K562 treated with DMSO at 1 percent for 24 hours (cell line): ENCODE results near the gene MGP. TPM values are rescaled to one million over a fixed set of nuclear protein-coding genes. Genes with fewer than 3 reads are reported as not detected.

Experiments
- total RNA-seq: library from RNA; unstranded; fragments of 300-600 nt; gene quantifications from 2 replicates; pipeline ENCODE4 v1.2.3, GENCODE V29; 2022; ENCODE audit warnings: low read depth; ENCODE audit not compliant: insufficient read depth

MGP gene
- not detected in 2 replicates for total RNA-seq

GRCh38 chr12:14885718-14886221 is at the start of gene MGP:
Gene MGP, minus strand, starts transcription at chr12:14885854. Its CDS starts 63 bp downstream, at chr12:14885791.

GRCh38 chr12:14843425-14843887 is 42.2 kb downstream of the MGP start, which contains the start of gene ART4:
Gene ART4, minus strand, starts transcription at chr12:14843526. Its CDS starts 413 bp downstream, at chr12:14843113.

Other genes starting within 250 kb of the MGP start
- gene GUCY2C, start 189.3 kb downstream of the MGP start, total RNA-seq: not detected in 2 replicates
- 27.4 and 28.5 TPM in 2 replicates for gene WBP11, start 82.4 kb downstream of the MGP start, total RNA-seq
- gene C12orf60, start 82.2 kb downstream of the MGP start, total RNA-seq: 0.66 and 1.0 TPM in 2 replicates
- gene SMCO3, start 71.7 kb downstream of the MGP start, total RNA-seq: not detected in 2 replicates
- not detected in 2 replicates for gene ART4, start 42.3 kb downstream of the MGP start, total RNA-seq
- not detected in 2 replicates for gene ERP27, start 52.7 kb upstream of the MGP start, total RNA-seq
- gene ARHGDIB, start 75.7 kb upstream of the MGP start, total RNA-seq: 55.8 and 60.8 TPM in 2 replicates
- not detected in 2 replicates for gene PDE6H, start 87.2 kb upstream of the MGP start, total RNA-seq